Measurements from ENCODE around the gene MAST1. TPM values are rescaled to one million over a fixed set of nuclear protein-coding genes. Genes with fewer than 3 reads are reported as not detected.
A peak's percentile ranks its signal among the peaks of the same experiment; 100 is the strongest.
"Not testable (repeated sequence)": the region's sequence is repeated elsewhere in the genome, so short reads cannot be mapped to it uniquely, and the experiment has no call there.

MAST1 gene
- total RNA-seq, 4 donors from 2014 or later = not detected

GRCh38 chr19:12796146-12797071 lies 41.9 kb upstream of the MAST1 start:
- no peaks in the 10 kb centered on the region for H3K9me3 ChIP-seq
- H3K4me3 ChIP-seq = no peak overlapping the region
- in situ Hi-C loops (cut with MboI; ENCODE audit: low sequenced_read_pairs in 4 of 4) = loop anchor here in 2 of 4 donors (5.0 kb wide), 1 partner anchor 34 kb away; no protein-coding TSS in a partner anchor
- peaks cover 0 to 22% of the 10 kb centered on the region in 2 donors for H3K36me3 ChIP-seq
- intact Hi-C loops (cut with DNase I; ENCODE audit: low total_unique reads) = loop anchor here (1.0 kb wide), 2 partner anchors 18 to 30 kb away; no protein-coding TSS in a partner anchor
- peak overlapping the region; percentile 20 to 47 (median 38) for H3K27ac ChIP-seq
- H3K4me1 ChIP-seq = peaks cover 16 to 24% of the 10 kb centered on the region in 2 donors
- H3K27me3 ChIP-seq = no peaks in the 10 kb centered on the region
- peak in 1 of 2 donors; percentile 9 for ATAC-seq
- TF ChIP-seq CTCF (IDR thresholded peaks at IDR 0.05 in 4 of 5, conservative IDR thresholded peaks at IDR 0.05 in 1 of 5) (peak; percentile 93 to 98 (median 97)), POLR2A (IDR thresholded peaks at IDR 0.05) (no peak)
- DNase-seq = peak in 1 of 2 donors; percentile 66

GRCh38 chr19:12797141-12797587 lies 41.2 kb upstream of the MAST1 start:
- DNase-seq (no peak), ATAC-seq (no peak)
- in situ Hi-C loops (cut with MboI; ENCODE audit: low sequenced_read_pairs in 4 of 4) = loop anchor here in 2 of 4 donors (5.0 kb wide), 1 partner anchor 35 kb away; no protein-coding TSS in a partner anchor
- Histone ChIP-seq H3K4me1 (peaks cover 16 to 27% of the 10 kb centered on the region in 2 donors), H3K4me3 (no peak overlapping the region), H3K36me3 (peaks cover 0 to 22% of the 10 kb centered on the region in 2 donors), H3K27me3 (no peaks in the 10 kb centered on the region), H3K9me3 (no peaks in the 10 kb centered on the region), H3K27ac (peak overlapping the region in 1 of 4 donors; percentile 47)
- intact Hi-C loops (cut with DNase I; ENCODE audit: low total_unique reads) = no loop called here
- TF ChIP-seq POLR2A (IDR thresholded peaks at IDR 0.05) (no peak), CTCF (IDR thresholded peaks at IDR 0.05 in 4 of 5, conservative IDR thresholded peaks at IDR 0.05 in 1 of 5) (no peak)

GRCh38 chr19:12797607-12798006 lies 40.7 kb upstream of the MAST1 start:
- peaks cover 0 to 22% of the 10 kb centered on the region in 2 donors for H3K36me3 ChIP-seq
- in situ Hi-C loops (cut with MboI; ENCODE audit: low sequenced_read_pairs in 4 of 4) = loop anchor here in 2 of 4 donors (5.0 kb wide), 1 partner anchor 35 kb away; no protein-coding TSS in a partner anchor
- H3K27ac ChIP-seq; ATAC-seq; DNase-seq; H3K9me3 ChIP-seq; intact Hi-C loops (cut with DNase I; ENCODE audit: low total_unique reads); H3K27me3 ChIP-seq; H3K4me3 ChIP-seq: not testable (repeated sequence)
- peaks cover 19 to 31% of the 10 kb centered on the region in 2 donors for H3K4me1 ChIP-seq

GRCh38 chr19:12799742-12800465 lies 38.4 kb upstream of the MAST1 start:
- no peaks in the 10 kb centered on the region for H3K27me3 ChIP-seq
- in situ Hi-C loops (cut with MboI; ENCODE audit: low sequenced_read_pairs in 4 of 4) (loop anchor here in 2 of 4 donors (5.0 kb wide), 1 partner anchor 38 kb away; no protein-coding TSS in a partner anchor), intact Hi-C loops (cut with DNase I; ENCODE audit: low total_unique reads) (no loop called here)
- no peak for TF ChIP-seq POLR2A (IDR thresholded peaks at IDR 0.05)
- TF ChIP-seq CTCF (IDR thresholded peaks at IDR 0.05 in 4 of 5, conservative IDR thresholded peaks at IDR 0.05 in 1 of 5) = no peak
- H3K4me3 ChIP-seq = no peak overlapping the region
- no peaks in the 10 kb centered on the region for H3K9me3 ChIP-seq
- peaks cover 10 to 26% of the 10 kb centered on the region in 2 donors for H3K4me1 ChIP-seq
- H3K36me3 ChIP-seq = peaks cover 0 to 22% of the 10 kb centered on the region in 2 donors
- ATAC-seq = no peak
- H3K27ac ChIP-seq = peak overlapping the region in 2 of 4 donors; percentile 86 to 93
- DNase-seq = no peak
